GM23338 (cell line): ENCODE measurements around the gene AHNAK. TPM values are rescaled to one million over a fixed set of nuclear protein-coding genes. Genes with fewer than 3 reads are reported as not detected.

ENCODE experiments used
- ATAC-seq: fragments of 200-7000 bp; cut with Tn5 transposase; 3 replicates; pipeline ENCODE4 v1.9.1; 2020
- DNase-seq: peaks from one replicate; pipeline ENCODE4 v3.0.0-alpha.2; 2015; ENCODE audit warnings: low spot score
- H2AFZ ChIP-seq: fragments of 200-600 bp; sonication (generic); 2 replicates; pipeline ENCODE4 v1.8.0; 2016; ENCODE audit warnings: antibody characterized with exemption, mild to moderate bottlenecking, moderate library complexity
- H3F3A ChIP-seq: fragments of 200-600 bp; sonication (generic); replicated peaks from 2 replicates; pipeline ENCODE4 v1.8.0; 2017; ENCODE audit warnings: antibody characterized with exemption, mixed run types, low read depth
- H3K27ac ChIP-seq: fragments of 200-600 bp; sonication (generic); 2 replicates; pipeline ENCODE4 v1.6.1; 2016; ENCODE audit warnings: low read depth
- H3K27me3 ChIP-seq: fragments of 200-600 bp; sonication (generic); 2 replicates; pipeline ENCODE4 v1.8.0; 2016; ENCODE audit warnings: mild to moderate bottlenecking, mixed run types, moderate library complexity; ENCODE audit not compliant: insufficient read depth
- H3K36me3 ChIP-seq: fragments of 200-600 bp; sonication (generic); 2 replicates; pipeline ENCODE4 v1.8.0; 2016; ENCODE audit warnings: mild to moderate bottlenecking; ENCODE audit not compliant: insufficient read depth
- H3K4me1 ChIP-seq: fragments of 200-600 bp; sonication (generic); 2 replicates; pipeline ENCODE4 v1.8.0; 2016; ENCODE audit warnings: mild to moderate bottlenecking, moderate library complexity; ENCODE audit not compliant: insufficient read depth
- H3K4me2 ChIP-seq: fragments of 200-600 bp; sonication (generic); 2 replicates; pipeline ENCODE4 v1.7.1; 2017; ENCODE audit warnings: mixed run types
- H3K4me3 ChIP-seq: fragments of 200-600 bp; sonication (generic); 2 replicates; pipeline ENCODE4 v1.6.1; 2016; ENCODE audit warnings: mixed run types
- H3K79me2 ChIP-seq: fragments of 200-600 bp; sonication (generic); replicated peaks from 2 replicates; pipeline ENCODE4 v1.8.0; 2017; ENCODE audit warnings: mild to moderate bottlenecking; ENCODE audit not compliant: insufficient read depth
- H3K9me2 ChIP-seq: fragments of 200-600 bp; sonication (generic); 2 replicates; pipeline ENCODE4 v1.8.0; 2017; ENCODE audit not compliant: insufficient read depth
- H4K20me1 ChIP-seq: fragments of 200-600 bp; sonication (generic); replicated peaks from 2 replicates; pipeline ENCODE4 v1.8.0; 2017; ENCODE audit warnings: mild to moderate bottlenecking; ENCODE audit not compliant: insufficient read depth
- H3K27ac Mint-ChIP-seq: 2 replicates; pipeline ENCODE4 v1.8.0; 2020; ENCODE audit warnings: inconsistent platforms, mild to moderate bottlenecking, moderate library complexity, mixed read lengths
- H3K27me3 Mint-ChIP-seq: 3 replicates; pipeline ENCODE4 v1.8.0; 2022; ENCODE audit warnings: low read depth, mild to moderate bottlenecking, moderate library complexity, mixed read lengths, inconsistent platforms; ENCODE audit not compliant: insufficient read depth, poor library complexity
- H3K36me3 Mint-ChIP-seq: 3 replicates; pipeline ENCODE4 v1.8.0; 2021; ENCODE audit warnings: low read depth, mild to moderate bottlenecking, inconsistent platforms, moderate library complexity, mixed read lengths
- H3K4me1 Mint-ChIP-seq: 3 replicates; pipeline ENCODE4 v1.8.0; 2020; ENCODE audit warnings: mild to moderate bottlenecking, inconsistent platforms, mixed read lengths
- H3K4me3 Mint-ChIP-seq: 3 replicates; pipeline ENCODE4 v1.8.0; 2021; ENCODE audit warnings: moderate library complexity, mild to moderate bottlenecking, inconsistent platforms, mixed read lengths
- H3K9me3 Mint-ChIP-seq: 3 replicates; pipeline ENCODE4 v1.8.0; 2020; ENCODE audit warnings: moderate library complexity, mild to moderate bottlenecking, inconsistent platforms, mixed read lengths
- CREB1 ChIP-seq: fragments of 250-450 bp; sonication (Bioruptor Pico); IDR thresholded peaks from 2 replicates; pipeline ENCODE4 v1.5.0; 2020; ENCODE audit warnings: low read depth, mild to moderate bottlenecking, moderate library complexity
- EZH2 ChIP-seq: fragments of 200-600 bp; sonication (generic); IDR thresholded peaks from one replicate; pipeline ENCODE4 v1.8.0; 2017; ENCODE audit warnings: antibody characterized with exemption, mild to moderate bottlenecking, low read depth; ENCODE audit not compliant: unreplicated experiment
- EZH2phosphoT487 ChIP-seq: fragments of 200-600 bp; sonication (generic); IDR thresholded peaks from one replicate; pipeline ENCODE4 v1.8.1; 2018; ENCODE audit warnings: antibody characterized with exemption; ENCODE audit not compliant: unreplicated experiment
- JUNB ChIP-seq: IDR thresholded peaks from one replicate; pipeline ENCODE4 v1.6.1; 2016; ENCODE audit warnings: antibody characterized with exemption; ENCODE audit not compliant: unreplicated experiment
- NANOG ChIP-seq: IDR thresholded peaks from 2 replicates; pipeline ENCODE4 v1.6.1; 2016; ENCODE audit warnings: antibody characterized with exemption, borderline replicate concordance
- POLR2AphosphoS5 ChIP-seq: IDR thresholded peaks from 2 replicates; pipeline ENCODE4 v1.6.1; 2016; ENCODE audit warnings: antibody characterized with exemption, low read depth
- STAT1 ChIP-seq: IDR thresholded peaks from one replicate; pipeline ENCODE4 v1.6.1; 2016; ENCODE audit warnings: antibody characterized with exemption; ENCODE audit not compliant: unreplicated experiment
- ZNF114 ChIP-seq: fragments of 250-450 bp; sonication (Bioruptor Pico); IDR thresholded peaks from 2 replicates; pipeline ENCODE4 v1.5.0; 2020; ENCODE audit warnings: mild to moderate bottlenecking, moderate library complexity
- ZNF331 ChIP-seq: fragments of 250-450 bp; sonication (Bioruptor Pico); IDR thresholded peaks from 2 replicates; pipeline ENCODE4 v1.5.0; 2020; ENCODE audit warnings: low read depth, mild to moderate bottlenecking, moderate library complexity
- polyA plus RNA-seq: library from polyadenylated mRNA; unstranded; fragments of >200 nt; fragmentation: Nextera tagmentation; extraction: Ambion mirVana; gene quantifications from 2 replicates; pipeline ENCODE4 v1.2.1, GENCODE V29; 2016
- total RNA-seq: library from RNA; depleted of rRNA; stranded (reverse); fragments of >200 nt; shearing (Covaris generic); gene quantifications from 2 replicates; pipeline ENCODE4 v1.2.3, GENCODE V29; 2014
- TF ChIP-seq, protein P1 (sequence below): IDR thresholded peaks from 2 replicates; pipeline ENCODE4 v1.6.1; 2016; ENCODE audit warnings: antibody characterized with exemption
- TF ChIP-seq, protein P2 (sequence below): fragments of 250-450 bp; sonication (Bioruptor Pico); IDR thresholded peaks from 2 replicates; pipeline ENCODE4 v1.5.0; 2020; ENCODE audit warnings: mild to moderate bottlenecking, moderate library complexity
- TF ChIP-seq, protein P3 (sequence below): IDR thresholded peaks from one replicate; pipeline ENCODE4 v1.6.1; 2018; ENCODE audit warnings: antibody characterized with exemption; ENCODE audit not compliant: unreplicated experiment
- TF ChIP-seq, protein P4 (sequence below), 2 experiments: fragments of 200-600 bp in 1 of 2; sonication (generic) in 1 of 2; conservative IDR thresholded peaks; 2 replicates each; pipeline versions ENCODE4 v1.5.1 to v1.6.1; 2016 to 2017; ENCODE audit warnings: antibody characterized with exemption in 2 of 2, low read depth in 2 of 2, mild to moderate bottlenecking in 2 of 2, moderate library complexity in 1 of 2

Gene AHNAK
- total and polyA plus RNA-seq, 2 experiments from 2014 or later, result 0.91 to 2.1 TPM

DNA sequence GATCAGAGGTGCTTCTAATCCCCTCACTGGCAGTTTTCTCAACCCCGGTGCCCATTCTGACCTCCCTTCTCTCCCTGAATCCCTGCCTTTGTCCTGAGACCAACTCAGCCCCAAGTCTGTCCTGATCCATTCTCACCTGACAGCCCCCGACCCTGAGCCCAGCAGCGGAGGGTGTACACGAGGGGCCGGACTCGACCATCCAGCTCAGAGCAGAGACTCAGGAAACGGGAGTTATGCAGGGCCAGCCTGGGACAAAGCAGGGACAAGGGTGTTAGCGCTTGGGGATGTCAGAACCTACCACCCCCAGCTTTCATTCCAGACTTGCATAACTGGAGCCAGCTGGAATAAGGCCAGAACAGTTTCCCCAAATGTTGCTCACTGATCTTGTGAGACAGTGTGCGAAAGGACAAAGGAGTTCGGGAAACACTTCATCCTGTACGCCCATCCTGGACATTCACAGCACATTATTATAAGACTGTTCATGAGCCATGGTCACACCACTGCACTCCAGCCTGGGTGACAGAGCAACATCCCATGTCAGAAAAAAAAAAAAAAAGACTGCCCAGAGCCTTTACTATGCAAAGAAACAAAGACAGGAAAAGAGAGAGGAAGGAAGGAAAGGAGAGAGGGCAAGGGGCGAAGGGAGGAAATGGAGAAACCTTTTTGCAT lies 30.6 kb upstream of the AHNAK start:
- H3K4me2 ChIP-seq, result no peak overlapping the region
- Mint-ChIP-seq H3K27me3 (peaks cover 13% of the 10 kb centered on the region), H3K36me3 (peaks cover 52% of the 10 kb centered on the region), H3K9me3 (no peaks in the 10 kb centered on the region), H3K4me1 (peaks cover 17% of the 10 kb centered on the region), H3K4me3 (no peak overlapping the region), H3K27ac (0 out of 2 replicates have a peak overlapping the region, but pooled peaks have one; percentile 48)
- DNase-seq (no peak), ATAC-seq (no peak)
- H3K27ac ChIP-seq, result no peak overlapping the region
- H3K79me2 ChIP-seq, result peaks cover 14% of the 10 kb centered on the region
- H3K4me1 ChIP-seq, result peaks cover 15% of the 10 kb centered on the region
- peaks cover 5% of the 10 kb centered on the region for H3K36me3 ChIP-seq
- H3K9me2 ChIP-seq, result no peaks in the 10 kb centered on the region
- H3K27me3 ChIP-seq, result no peaks in the 10 kb centered on the region
- TF ChIP-seq CREB1 (no peak), EZH2 (no peak), POLR2AphosphoS5 (no peak), STAT1 (no peak), EZH2phosphoT487 (no peak), ZNF114 (CRISPR knock-in tag) (no peak), JUNB (no peak), ZNF331 (CRISPR knock-in tag) (no peak), NANOG (no peak)
- TF ChIP-seq, protein P1, sequence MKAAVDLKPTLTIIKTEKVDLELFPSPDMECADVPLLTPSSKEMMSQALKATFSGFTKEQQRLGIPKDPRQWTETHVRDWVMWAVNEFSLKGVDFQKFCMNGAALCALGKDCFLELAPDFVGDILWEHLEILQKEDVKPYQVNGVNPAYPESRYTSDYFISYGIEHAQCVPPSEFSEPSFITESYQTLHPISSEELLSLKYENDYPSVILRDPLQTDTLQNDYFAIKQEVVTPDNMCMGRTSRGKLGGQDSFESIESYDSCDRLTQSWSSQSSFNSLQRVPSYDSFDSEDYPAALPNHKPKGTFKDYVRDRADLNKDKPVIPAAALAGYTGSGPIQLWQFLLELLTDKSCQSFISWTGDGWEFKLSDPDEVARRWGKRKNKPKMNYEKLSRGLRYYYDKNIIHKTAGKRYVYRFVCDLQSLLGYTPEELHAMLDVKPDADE, result no peak
- TF ChIP-seq, protein P2, sequence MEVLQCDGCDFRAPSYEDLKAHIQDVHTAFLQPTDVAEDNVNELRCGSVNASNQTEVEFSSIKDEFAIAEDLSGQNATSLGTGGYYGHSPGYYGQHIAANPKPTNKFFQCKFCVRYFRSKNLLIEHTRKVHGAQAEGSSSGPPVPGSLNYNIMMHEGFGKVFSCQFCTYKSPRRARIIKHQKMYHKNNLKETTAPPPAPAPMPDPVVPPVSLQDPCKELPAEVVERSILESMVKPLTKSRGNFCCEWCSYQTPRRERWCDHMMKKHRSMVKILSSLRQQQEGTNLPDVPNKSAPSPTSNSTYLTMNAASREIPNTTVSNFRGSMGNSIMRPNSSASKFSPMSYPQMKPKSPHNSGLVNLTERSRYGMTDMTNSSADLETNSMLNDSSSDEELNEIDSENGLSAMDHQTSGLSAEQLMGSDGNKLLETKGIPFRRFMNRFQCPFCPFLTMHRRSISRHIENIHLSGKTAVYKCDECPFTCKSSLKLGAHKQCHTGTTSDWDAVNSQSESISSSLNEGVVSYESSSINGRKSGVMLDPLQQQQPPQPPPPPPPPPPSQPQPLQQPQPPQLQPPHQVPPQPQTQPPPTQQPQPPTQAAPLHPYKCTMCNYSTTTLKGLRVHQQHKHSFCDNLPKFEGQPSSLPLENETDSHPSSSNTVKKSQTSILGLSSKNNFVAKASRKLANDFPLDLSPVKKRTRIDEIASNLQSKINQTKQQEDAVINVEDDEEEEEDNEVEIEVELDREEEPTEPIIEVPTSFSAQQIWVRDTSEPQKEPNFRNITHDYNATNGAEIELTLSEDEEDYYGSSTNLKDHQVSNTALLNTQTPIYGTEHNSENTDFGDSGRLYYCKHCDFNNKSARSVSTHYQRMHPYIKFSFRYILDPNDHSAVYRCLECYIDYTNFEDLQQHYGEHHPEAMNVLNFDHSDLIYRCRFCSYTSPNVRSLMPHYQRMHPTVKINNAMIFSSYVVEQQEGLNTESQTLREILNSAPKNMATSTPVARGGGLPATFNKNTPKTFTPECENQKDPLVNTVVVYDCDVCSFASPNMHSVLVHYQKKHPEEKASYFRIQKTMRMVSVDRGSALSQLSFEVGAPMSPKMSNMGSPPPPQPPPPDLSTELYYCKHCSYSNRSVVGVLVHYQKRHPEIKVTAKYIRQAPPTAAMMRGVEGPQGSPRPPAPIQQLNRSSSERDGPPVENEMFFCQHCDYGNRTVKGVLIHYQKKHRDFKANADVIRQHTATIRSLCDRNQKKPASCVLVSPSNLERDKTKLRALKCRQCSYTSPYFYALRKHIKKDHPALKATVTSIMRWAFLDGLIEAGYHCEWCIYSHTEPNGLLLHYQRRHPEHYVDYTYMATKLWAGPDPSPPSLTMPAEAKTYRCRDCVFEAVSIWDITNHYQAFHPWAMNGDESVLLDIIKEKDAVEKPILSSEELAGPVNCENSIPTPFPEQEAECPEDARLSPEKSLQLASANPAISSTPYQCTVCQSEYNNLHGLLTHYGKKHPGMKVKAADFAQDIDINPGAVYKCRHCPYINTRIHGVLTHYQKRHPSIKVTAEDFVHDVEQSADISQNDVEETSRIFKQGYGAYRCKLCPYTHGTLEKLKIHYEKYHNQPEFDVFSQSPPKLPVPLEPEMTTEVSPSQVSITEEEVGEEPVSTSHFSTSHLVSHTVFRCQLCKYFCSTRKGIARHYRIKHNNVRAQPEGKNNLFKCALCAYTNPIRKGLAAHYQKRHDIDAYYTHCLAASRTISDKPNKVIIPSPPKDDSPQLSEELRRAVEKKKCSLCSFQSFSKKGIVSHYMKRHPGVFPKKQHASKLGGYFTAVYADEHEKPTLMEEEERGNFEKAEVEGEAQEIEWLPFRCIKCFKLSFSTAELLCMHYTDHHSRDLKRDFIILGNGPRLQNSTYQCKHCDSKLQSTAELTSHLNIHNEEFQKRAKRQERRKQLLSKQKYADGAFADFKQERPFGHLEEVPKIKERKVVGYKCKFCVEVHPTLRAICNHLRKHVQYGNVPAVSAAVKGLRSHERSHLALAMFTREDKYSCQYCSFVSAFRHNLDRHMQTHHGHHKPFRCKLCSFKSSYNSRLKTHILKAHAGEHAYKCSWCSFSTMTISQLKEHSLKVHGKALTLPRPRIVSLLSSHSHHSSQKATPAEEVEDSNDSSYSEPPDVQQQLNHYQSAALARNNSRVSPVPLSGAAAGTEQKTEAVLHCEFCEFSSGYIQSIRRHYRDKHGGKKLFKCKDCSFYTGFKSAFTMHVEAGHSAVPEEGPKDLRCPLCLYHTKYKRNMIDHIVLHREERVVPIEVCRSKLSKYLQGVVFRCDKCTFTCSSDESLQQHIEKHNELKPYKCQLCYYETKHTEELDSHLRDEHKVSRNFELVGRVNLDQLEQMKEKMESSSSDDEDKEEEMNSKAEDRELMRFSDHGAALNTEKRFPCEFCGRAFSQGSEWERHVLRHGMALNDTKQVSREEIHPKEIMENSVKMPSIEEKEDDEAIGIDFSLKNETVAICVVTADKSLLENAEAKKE (CRISPR knock-in tag), result no peak
- TF ChIP-seq, protein P3, sequence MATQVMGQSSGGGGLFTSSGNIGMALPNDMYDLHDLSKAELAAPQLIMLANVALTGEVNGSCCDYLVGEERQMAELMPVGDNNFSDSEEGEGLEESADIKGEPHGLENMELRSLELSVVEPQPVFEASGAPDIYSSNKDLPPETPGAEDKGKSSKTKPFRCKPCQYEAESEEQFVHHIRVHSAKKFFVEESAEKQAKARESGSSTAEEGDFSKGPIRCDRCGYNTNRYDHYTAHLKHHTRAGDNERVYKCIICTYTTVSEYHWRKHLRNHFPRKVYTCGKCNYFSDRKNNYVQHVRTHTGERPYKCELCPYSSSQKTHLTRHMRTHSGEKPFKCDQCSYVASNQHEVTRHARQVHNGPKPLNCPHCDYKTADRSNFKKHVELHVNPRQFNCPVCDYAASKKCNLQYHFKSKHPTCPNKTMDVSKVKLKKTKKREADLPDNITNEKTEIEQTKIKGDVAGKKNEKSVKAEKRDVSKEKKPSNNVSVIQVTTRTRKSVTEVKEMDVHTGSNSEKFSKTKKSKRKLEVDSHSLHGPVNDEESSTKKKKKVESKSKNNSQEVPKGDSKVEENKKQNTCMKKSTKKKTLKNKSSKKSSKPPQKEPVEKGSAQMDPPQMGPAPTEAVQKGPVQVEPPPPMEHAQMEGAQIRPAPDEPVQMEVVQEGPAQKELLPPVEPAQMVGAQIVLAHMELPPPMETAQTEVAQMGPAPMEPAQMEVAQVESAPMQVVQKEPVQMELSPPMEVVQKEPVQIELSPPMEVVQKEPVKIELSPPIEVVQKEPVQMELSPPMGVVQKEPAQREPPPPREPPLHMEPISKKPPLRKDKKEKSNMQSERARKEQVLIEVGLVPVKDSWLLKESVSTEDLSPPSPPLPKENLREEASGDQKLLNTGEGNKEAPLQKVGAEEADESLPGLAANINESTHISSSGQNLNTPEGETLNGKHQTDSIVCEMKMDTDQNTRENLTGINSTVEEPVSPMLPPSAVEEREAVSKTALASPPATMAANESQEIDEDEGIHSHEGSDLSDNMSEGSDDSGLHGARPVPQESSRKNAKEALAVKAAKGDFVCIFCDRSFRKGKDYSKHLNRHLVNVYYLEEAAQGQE, result no peak
- TF ChIP-seq, protein P4, sequence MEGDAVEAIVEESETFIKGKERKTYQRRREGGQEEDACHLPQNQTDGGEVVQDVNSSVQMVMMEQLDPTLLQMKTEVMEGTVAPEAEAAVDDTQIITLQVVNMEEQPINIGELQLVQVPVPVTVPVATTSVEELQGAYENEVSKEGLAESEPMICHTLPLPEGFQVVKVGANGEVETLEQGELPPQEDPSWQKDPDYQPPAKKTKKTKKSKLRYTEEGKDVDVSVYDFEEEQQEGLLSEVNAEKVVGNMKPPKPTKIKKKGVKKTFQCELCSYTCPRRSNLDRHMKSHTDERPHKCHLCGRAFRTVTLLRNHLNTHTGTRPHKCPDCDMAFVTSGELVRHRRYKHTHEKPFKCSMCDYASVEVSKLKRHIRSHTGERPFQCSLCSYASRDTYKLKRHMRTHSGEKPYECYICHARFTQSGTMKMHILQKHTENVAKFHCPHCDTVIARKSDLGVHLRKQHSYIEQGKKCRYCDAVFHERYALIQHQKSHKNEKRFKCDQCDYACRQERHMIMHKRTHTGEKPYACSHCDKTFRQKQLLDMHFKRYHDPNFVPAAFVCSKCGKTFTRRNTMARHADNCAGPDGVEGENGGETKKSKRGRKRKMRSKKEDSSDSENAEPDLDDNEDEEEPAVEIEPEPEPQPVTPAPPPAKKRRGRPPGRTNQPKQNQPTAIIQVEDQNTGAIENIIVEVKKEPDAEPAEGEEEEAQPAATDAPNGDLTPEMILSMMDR (conservative IDR thresholded peaks at IDR 0.05; ENCODE audit: low read depth in 2 of 2), result no peak
- peaks cover 20% of the 10 kb centered on the region for H3F3A ChIP-seq
- peaks cover 8% of the 10 kb centered on the region; the same call in 1 of the 2 replicates for H4K20me1 ChIP-seq
- H3K4me3 ChIP-seq, result no peak overlapping the region
- no peak overlapping the region for H2AFZ ChIP-seq
